ENCODE results near the gene PRND.

The PRND gene

GRCh38 chr20:4682682-4683081 lies 39.0 kb upstream of the PRND start:
- TF ChIP-seq CTCF (IDR thresholded peaks at IDR 0.05; ENCODE audit: low read depth, low read length, missing control alignments), result no peak
- DNase-seq (ENCODE audit: low read depth), result no peak
- H3K4me3 ChIP-seq (ENCODE audit: low read depth, low read length), result no peak overlapping the region

- no peak for DNase-seq (ENCODE audit: low read depth)
- no peak for TF ChIP-seq CTCF (IDR thresholded peaks at IDR 0.05; ENCODE audit: low read depth, low read length, missing control alignments)
- H3K4me3 ChIP-seq (ENCODE audit: low read depth, low read length), result no peak overlapping the region
Measured at GRCh38 chr20:4683261-4683660, 38.4 kb upstream of the PRND start.

- no peak for DNase-seq (ENCODE audit: low read depth)
- no peak for TF ChIP-seq CTCF (IDR thresholded peaks at IDR 0.05; ENCODE audit: low read depth, low read length, missing control alignments)
- H3K4me3 ChIP-seq (ENCODE audit: low read depth, low read length), result no peak overlapping the region
Measured at GRCh38 chr20:4684837-4685413, 36.8 kb upstream of the PRND start.

GRCh38 chr20:4685923-4686221 lies 35.8 kb upstream of the PRND start:
- no peak for DNase-seq (ENCODE audit: low read depth)
- H3K4me3 ChIP-seq (ENCODE audit: low read depth, low read length), result peak overlapping the region; percentile 77
- TF ChIP-seq CTCF (IDR thresholded peaks at IDR 0.05; ENCODE audit: low read depth, low read length, missing control alignments), result no peak

GRCh38 chr20:4688305-4688704 lies 33.4 kb upstream of the PRND start:
- TF ChIP-seq CTCF (IDR thresholded peaks at IDR 0.05; ENCODE audit: low read depth, low read length, missing control alignments), result no peak
- no peak overlapping the region for H3K4me3 ChIP-seq (ENCODE audit: low read depth, low read length)
- no peak for DNase-seq (ENCODE audit: low read depth)

GRCh38 chr20:4689220-4689619 lies 32.5 kb upstream of the PRND start:
- no peak for DNase-seq (ENCODE audit: low read depth)
- H3K4me3 ChIP-seq (ENCODE audit: low read depth, low read length), result no peak overlapping the region
- TF ChIP-seq CTCF (IDR thresholded peaks at IDR 0.05; ENCODE audit: low read depth, low read length, missing control alignments), result no peak

GRCh38 chr20:4691753-4692152 lies 30.0 kb upstream of the PRND start:
- no peak for TF ChIP-seq CTCF (IDR thresholded peaks at IDR 0.05; ENCODE audit: low read depth, low read length, missing control alignments)
- H3K4me3 ChIP-seq (ENCODE audit: low read depth, low read length), result no peak overlapping the region
- no peak for DNase-seq (ENCODE audit: low read depth)
